DMS53 (cell line): ENCODE data around the gene GDF15.
"Not testable (repeated sequence)": the region's sequence is repeated elsewhere in the genome, so short reads cannot be mapped to it uniquely, and the experiment has no call there.

ENCODE experiments used
- DNase-seq: peaks from one replicate; lab custom pipeline; 2025; lab: John Stamatoyannopoulos, UW

The GDF15 gene

DNA sequence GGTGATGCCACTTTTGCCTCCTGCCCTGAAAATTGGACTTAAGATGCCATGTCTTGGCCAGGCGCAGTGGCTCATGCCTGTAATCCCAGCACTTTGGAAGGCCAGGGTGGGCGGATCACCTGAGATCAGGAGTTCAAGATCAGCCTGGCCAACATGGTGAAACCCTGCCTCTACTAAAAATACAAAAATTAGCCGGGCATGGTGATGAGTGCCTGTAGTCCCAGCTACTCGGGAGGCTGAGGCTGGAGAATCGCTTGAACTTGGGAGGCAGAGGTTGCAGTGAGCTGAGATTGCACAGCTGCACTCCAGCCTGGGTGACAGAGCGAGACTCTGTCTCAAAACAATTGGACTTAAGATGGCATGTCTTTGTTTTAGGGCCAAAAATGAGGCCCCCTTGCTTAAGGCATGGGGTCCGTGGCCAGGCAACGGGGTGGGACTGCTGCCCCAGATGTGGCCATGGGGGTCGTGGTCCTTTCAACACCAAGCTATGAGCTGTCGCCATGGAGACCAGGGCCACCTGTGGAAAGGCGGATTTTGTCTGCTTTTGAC lies 21.6 kb upstream of the GDF15 start:
- DNase-seq, result not testable (repeated sequence)

DNA sequence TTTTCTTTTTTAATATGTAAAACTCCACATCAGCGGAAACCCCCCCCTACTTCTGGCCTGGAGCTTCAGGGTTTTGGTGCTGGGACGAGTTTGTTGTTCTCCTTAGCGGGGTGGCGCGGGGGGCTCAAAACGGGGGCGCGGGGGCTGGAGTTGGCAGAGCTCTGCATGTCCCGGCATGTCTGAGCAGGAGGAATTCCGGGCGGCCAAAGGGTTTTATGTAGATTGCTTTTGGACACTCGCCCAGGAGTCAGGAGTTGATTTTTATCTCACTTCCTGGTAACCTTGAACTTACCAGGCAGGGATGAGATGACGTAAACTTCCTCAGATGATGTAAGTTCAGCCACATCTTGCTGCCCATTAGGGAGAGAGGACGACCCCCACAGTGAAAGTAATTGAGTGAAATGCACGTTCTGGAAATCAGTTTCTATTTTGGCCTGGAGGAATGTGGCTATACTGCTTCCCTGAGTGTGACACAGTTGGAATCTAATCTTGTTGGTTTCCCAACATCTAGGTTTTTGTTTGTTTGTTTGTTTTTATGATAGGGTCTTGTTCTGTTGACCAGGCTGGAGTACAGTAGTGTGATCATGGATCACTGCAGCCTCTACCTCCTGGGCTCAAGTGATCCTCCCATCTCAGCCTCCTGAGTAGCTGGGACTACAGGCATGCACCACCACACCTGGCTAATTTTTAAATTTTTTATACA lies 21.0 kb upstream of the GDF15 start:
- DNase-seq, result peak; percentile 94

DNA sequence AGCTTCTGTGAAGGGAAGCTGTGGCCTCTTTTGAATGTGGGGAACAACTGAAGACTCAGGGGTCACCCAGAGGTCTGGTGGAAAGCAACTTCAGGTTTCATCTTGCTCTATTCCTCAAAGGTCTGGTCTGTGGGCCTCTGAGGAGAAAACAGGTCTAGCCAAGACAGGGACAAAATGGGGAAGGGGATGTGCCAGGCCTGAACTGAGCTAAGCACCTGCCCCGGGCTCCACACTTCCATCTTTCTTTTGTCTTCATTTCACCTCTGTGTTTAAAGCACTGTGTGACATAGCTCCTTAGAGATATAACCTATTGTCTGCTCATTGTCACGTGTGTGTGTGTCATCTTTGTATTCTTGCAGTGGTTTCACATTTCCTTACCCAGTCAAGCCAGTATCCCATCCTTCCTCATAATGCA lies 19.9 kb upstream of the GDF15 start:
- DNase-seq, result peak; percentile 69

DNA sequence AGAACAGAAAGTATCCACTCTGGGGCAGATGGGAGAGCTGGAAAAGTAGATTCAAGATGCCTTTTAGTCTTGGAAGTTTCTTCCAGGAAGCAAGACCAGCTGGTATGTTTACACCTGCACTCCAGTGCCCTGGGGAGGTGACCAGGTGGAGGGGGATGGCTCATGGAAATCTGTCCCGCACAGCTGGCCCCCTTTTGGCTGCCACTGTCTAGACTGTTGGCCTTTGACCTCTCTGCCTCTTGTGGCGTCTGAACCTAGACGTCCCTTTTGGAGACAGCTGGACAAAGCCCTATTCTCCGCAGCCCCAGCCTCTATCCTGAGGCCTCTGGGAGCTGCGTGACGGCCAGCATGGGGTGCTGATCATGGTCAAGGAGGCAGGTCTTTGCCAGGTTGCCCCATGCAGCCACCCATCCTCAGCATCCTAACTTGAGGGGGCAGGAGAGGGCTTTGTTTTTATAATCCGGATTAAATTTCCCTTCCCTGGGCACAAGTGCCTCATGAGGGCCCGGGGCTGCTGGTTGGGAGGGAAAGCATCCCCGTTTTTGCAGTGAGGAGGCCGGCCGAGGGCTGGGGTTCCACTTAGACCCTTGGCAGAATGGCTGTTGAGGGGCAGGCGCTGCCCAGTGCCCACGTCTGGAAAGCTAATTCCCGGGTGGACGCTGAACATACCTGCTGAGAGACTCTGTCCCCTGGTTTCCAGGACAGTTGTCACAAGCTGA lies 17.3 kb upstream of the GDF15 start:
- peak; percentile 41 for DNase-seq

DNA sequence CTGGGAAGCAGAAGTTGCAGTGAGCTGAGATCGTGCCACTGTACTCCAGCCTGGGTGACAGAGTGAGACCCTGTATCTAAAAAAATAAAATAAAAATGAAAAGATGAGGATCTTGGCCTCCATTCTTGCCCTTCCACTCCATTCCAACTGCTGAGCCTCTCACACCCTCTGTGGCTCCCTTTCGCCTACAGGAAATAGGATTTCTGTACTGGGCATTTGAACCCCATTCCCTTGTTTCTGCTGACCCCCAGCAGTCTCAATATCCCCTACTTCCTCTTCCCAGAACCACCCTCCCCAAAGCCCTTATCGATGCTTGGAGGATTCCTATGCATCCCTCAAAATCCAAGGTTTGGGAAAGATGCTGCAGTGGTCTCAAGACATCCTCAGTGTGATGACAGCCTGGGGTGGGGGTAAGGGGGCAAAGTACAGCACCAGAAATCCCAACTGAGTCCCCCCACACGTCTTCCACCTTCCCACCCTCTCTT lies 12.5 kb upstream of the GDF15 start:
- DNase-seq, result no peak

DNA sequence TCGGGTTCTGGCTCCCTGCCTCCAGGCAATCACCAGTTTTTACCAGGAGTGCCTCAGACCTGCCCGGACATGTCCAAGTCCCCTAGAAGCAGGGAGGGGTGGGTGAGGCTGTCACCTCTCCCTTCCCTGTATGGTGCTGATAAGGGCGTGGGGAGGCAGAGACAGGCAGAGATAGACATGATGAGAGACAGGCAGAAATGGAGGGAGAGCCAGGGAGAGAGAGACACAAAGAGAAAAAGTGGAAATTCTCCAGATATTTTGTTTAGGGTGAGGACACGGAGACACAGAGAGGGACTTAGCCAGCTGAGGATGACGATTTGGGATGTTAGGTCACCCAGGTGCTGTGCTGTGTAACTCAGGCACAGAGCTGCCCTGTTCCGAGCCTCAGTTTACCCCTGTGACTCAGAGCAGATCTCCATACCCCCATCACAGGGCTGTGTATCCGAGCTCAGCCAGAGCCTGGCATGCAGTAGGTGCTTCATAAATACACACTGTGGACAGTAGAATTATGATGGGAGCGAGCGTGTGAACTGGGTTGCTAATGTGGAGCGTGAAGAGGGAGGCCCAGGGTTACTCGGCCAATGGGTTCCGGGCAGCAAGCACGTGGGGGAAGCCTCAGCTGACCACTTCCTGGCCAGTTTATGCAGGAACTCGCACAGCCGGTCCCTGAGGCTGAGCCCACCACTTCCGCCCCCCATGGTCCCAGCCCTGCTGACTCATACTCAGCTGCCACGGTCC lies 11.9 kb upstream of the GDF15 start:
- peak; percentile 97 for DNase-seq

DNA sequence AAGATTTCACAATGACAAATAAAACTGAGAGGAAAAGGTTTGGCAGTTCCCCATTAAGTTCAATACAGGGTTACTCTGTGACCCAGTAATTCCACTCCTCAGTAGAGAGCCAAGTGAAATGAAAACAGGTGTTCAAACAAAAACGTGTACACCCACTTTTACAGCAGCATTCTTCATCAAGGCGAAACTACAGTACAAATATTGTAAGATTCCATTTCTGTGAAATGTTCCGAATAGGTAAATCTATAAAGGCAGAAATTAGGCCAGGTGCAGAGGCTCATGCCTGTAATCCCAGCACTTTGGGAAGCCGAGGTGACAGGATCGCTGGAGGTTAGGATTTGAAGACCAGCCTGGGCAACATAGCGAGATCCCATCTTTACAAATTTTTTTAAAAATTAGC lies 8.9 kb upstream of the GDF15 start:
- peak; percentile 92 for DNase-seq

DNA sequence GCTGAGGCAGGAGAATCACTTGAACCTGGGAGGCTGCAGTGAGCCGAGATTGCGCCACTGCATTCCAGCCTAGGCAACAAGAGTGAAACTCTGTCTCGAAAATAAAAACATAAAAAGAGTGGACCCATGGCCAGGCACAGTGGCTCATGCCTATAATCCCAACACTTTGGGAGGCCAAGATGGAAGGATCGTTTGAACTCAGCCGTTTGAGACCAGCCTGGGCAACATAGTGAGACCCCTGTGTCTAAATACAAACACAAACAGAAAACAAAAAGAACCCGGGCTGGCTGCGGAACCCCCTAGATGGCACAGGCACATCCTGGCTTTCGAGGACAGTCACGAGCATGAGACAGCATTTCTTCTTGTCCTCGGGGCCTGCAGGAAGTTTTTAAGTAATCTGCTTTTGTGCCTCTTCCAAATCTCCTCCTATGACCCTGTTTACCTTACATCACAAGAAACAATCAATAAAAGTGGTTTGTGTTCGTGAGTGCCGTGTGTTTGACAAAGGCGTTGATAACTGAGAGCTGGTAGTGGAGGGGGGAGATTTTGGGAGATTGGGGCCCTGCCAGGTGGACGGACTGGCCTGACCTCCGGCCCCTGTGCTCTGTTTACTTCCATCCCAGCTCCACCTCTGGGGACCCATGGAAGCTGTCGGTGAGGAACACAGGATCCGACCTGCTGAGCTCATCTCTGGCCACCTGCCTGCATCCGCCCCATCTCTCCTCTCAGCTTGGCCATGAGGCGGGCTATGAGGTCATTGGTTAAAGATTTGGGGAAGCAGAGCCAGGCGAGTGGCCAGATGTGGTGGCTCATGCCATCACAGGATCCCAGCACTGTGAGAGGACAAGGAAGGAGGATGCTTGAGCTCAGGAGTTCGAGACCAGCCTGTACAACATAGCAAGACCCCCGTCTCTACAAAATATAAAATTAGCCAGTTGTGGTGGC lies 5.9 kb upstream of the GDF15 start:
- DNase-seq, result peak; percentile 98

DNA sequence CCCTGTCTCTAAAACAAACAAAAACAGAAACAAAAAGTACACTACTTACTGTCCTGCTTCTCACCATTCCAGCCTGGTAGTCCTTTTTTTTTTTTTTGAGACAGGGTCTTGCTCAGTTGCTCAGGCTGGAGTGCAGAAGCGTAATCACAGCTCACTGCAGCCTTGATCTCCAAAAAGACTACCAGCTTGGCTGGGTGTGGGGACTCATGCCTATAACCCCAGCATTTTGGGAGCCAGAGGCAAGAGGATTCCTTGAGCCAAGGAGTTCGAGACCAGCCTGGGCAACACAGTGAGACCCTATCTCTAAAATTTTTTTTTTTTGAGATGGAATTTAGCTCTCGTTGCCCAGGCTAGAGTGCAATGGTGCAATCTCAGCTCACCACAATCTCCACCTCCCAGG lies 5.1 kb upstream of the GDF15 start:
- DNase-seq, result no peak

DNA sequence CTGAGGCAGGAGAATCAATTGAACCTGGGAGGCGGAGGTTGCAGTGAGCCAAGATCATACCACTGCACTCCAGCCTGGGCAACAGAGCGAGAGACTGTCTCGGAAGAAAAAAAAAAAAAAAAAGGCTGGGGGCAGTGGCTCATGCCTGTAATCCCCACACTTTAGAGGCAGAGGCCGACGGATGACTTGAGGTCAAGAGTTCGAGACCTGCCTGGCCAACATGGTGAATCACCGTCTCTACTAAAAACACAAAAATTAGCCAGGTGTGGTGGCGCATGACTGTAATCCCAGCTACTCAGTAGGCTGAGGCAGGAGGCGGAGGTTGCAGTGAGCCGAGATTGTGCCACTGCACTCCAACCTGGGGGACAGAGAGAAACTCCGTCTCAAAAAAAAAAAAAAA lies 2.3 kb upstream of the GDF15 start:
- not testable (repeated sequence) for DNase-seq

DNA sequence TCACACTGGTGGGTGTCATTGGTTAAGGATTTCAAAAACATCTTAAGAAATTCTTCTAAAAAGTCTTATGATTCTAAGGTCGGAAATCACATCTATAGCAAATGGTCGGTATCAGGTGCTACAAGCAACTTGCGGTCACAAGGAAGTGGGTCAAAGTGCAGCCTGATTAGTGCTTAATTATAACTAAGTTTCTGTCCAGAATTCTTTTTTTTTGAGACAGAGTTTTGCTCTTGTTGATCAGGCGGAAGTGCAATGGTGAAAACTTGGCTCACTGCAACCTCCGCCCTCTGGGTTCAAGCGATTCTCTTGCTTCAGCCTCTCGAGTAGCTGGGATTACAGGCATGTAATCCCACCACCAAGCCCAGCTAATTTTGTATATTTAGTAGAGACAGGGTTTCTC lies 1.2 kb upstream of the GDF15 start:
- no peak for DNase-seq

DNA sequence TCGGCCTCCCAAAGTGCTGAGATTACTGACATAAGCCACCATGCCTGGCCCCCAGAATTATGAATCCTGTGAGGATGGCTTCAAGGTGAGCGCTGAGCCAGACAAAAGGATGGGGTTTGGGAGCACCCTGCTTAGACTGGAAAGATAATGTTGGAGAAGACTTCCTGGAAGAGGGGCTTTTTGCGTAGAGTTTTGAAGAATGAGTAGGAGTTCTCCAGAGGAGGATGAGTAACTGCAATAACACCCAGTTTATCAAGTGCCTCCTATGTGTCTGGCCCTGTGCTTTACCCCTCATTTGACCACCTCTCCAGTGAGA lies 641 bp upstream of the GDF15 start:
- DNase-seq, result no peak

DNA sequence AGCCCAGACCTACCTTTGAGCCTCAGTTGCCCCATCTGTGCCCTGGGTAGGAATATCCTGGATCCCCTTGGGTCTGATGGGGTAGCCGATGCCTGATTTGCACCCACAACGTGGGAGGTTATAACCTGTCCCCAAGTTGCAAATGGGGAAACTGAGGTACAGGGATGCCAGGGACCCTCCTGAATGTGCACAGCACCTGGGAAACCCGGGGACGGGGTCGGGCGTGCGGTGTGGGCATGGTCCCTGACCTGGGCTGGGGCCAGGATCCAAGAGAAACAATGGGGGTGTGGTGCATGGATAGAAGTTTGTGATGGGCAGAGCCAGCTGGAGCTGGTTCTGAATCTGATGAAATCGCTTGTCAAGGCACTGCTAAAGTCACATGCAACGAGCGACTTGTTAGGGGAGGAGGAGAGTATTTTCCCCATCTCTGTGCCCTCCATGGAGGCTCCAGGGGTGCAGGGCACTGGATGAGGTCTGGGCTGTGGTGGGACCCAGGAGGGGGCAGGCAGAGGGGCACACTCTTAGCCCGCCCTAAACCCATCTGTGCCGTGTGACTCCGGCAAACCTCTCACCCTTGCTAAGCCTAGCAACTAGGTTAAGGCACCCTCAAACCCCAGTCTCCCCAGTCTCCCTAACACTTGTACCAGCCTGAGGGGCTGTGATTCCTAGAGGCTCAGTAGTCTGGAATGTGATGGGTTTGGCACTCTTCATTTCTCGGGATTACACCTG lies 749 bp downstream of the GDF15 start:
- peak; percentile 64 for DNase-seq

DNA sequence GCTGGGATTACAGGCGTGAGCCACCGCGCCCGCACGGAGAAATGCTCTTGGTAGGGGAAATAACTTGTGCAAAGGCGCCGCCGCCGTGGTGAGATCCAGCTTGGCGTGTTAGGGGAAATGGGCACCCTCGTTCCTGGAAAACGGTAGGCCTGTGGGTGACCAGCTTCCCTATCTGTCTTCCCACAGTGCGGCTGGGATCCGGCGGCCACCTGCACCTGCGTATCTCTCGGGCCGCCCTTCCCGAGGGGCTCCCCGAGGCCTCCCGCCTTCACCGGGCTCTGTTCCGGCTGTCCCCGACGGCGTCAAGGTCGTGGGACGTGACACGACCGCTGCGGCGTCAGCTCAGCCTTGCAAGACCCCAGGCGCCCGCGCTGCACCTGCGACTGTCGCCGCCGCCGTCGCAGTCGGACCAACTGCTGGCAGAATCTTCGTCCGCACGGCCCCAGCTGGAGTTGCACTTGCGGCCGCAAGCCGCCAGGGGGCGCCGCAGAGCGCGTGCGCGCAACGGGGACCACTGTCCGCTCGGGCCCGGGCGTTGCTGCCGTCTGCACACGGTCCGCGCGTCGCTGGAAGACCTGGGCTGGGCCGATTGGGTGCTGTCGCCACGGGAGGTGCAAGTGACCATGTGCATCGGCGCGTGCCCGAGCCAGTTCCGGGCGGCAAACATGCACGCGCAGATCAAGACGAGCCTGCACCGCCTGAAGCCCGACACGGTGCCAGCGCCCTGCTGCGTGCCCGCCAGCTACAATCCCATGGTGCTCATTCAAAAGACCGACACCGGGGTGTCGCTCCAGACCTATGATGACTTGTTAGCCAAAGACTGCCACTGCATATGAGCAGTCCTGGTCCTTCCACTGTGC lies 2.4 kb downstream of the GDF15 start:
- peak; percentile 83 for DNase-seq

DNA sequence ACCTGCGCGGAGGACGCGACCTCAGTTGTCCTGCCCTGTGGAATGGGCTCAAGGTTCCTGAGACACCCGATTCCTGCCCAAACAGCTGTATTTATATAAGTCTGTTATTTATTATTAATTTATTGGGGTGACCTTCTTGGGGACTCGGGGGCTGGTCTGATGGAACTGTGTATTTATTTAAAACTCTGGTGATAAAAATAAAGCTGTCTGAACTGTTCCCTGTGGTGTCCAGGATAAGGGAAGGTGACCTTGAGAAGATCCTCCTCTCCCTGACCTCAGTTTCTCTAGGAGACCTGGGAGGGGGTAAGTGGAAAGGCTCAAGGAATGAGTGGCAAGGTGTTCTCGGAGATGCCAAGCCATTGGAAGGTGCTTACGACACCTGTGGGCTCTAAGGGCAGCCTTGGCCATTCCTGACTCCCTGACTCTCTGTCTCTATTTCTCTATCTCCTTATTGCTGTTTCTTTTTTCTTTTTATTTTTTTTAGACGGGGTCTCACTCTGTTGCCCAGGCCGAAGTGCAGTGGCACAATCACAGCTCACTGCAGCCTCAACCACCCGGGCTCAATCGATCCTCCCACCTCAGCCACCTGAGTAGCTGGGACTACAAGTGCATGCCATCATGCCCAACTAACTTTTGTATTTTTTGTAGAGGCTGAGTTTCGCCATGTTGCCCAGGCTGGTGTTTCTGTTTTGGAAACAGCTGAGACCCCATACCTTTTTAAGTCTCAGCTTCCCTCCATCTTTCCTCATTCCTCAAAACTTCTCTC lies 3.2 kb downstream of the GDF15 start:
- no peak for DNase-seq

DNA sequence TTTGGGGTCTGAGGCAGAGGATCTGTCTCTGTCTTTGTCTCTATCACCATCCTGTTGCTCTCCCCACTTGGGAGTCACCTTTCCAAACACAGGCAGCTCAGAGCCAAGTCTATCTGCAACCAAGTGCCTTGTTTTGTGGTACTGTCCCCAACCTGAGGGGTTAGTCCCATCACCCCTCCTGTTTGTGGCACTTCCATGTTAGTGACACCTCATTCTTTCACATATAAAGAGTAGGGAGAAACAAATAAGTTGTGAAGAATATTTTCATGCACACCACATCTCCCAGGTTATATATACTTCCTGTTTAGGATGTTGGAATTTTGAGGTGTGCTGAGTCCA lies 3.7 kb downstream of the GDF15 start:
- DNase-seq, result no peak

DNA sequence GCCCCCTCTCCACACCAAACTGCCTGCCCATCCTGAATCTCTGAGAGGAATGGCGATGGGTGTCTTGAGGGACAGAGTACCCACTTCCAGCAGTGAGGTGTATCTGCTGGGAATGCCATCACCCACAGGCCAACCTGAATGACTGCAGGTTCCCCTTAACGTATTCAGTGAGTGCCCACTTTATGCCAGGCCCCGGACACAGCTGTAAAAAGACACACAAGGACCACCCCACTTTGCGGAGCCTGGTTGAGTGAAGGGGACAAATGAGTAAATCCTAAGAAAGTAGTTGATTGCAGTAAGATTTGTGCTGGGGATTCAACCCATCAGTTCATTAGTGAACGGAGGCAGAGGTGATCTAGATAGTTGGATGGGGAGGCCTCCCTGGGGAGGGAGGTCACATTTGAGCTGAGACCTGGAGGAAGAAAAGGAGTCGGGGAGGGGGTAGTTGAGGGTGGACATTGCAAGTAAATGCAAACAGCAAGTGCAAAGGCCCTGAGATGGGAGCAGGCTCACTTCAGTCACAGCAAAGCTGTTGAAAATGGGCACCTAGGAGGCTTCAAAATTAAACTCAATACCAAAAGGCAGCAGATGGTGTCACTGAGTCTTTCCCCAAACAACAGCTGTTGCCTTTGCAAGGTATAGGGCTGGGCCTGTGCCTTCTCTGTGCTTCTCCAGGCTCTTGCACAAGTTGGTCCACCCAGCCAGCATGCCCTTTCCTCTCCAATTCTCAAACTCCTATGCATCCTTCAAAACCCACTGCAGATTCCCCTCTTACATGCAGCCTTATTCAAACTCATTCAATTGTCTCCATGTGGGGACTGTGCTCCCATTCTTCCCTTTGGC lies 4.3 kb downstream of the GDF15 start:
- DNase-seq, result peak; percentile 41

DNA sequence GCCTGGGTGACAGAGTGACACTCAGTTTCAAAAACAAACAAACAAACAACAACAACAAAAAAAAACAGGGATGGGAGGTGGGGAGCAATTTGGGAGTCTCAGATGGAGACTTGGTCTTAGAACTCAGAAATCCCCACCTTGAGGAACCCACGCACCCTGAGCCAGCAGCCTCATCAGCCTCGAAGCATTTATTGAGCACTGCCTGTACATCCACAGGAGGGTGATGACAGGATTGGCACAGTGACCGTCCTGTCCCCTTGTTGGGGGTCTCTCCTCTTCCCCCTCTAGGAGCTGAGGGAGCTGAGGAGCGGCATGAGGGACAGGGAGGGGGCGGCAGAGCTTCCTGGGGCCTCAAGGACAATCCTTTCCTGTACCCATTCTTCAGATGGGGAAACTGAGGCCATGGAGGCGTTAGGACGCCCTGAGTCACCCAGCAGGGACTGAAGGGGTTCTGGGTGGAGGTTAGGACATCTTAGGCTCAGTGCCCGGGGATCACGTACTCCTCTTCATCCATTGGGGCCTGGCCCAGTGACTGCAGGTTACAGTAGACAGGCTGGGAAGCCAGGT lies 5.6 kb downstream of the GDF15 start:
- no peak for DNase-seq
